Adipose tissue (tissue), 3 donors: ENCODE results near the gene JAML. TPM values are rescaled to one million over a fixed set of nuclear protein-coding genes. Genes with fewer than 3 reads are reported as not detected.
"Not testable (repeated sequence)": the region's sequence is repeated elsewhere in the genome, so short reads cannot be mapped to it uniquely, and the experiment has no call there.

Experiments used
- H3K27ac ChIP-seq: one replicate; pipeline ENCODE4 v1.5.1; 2013; ENCODE audit warnings: low read depth, low read length
- WGBS, 3 donors: extraction: QIAGEN DNeasy Blood & Tissue Kit; methylation state at CpG; one replicate each; pipeline ENCODE4 v1.1.7; 2013; 5-methylcytosine and 5-hydroxymethylcytosine counted together
- polyA plus RNA-seq, 3 donors: library from polyadenylated mRNA; stranded (reverse); fragments of 200-250 nt; gene quantifications; one replicate each; pipeline ENCODE4 v1.2.3, GENCODE V29; 2013
- donor health status: healthy with polysubstance abuse.
- donor health status: Bipolar disorder and iron deficiency.
- donor health status: healthy.

JAML gene
- polyA plus RNA-seq, 3 donors, result 0.87 to 14.6 (median 9.2) TPM

GRCh38 chr11:118205606-118206378 is 19.0 kb downstream of the JAML start:
- no peak overlapping the region for H3K27ac ChIP-seq

GRCh38 chr11:118202599-118203422 is 22.0 kb downstream of the JAML start:
- 74 to 78% (median 77%) methylated on average over 7 of the region's 7 CpGs for WGBS, 3 donors
- no peak overlapping the region for H3K27ac ChIP-seq

More at GRCh38 chr11:118205606-118206378, 19.0 kb downstream of the JAML start:
- 87 to 91% (median 90%) methylated on average over 9 of the region's 9 CpGs for WGBS, 3 donors

- 72 to 87% (median 76%) methylated on average over 2 of the region's 2 CpGs for WGBS, 3 donors
- no peak overlapping the region for H3K27ac ChIP-seq
Observed at GRCh38 chr11:118201966-118202365, 22.8 kb downstream of the JAML start.

- 84 to 89% (median 88%) methylated on average over 9 of the region's 9 CpGs for WGBS, 3 donors
- no peak overlapping the region for H3K27ac ChIP-seq
Observed at GRCh38 chr11:118200901-118201680, 23.7 kb downstream of the JAML start.

GRCh38 chr11:118200497-118200896 is 24.3 kb downstream of the JAML start:
- H3K27ac ChIP-seq, result no peak overlapping the region
- WGBS, 3 donors, result 90 to 96% (median 92%) methylated on average over 5 of the region's 5 CpGs

GRCh38 chr11:118199135-118199534 is 25.7 kb downstream of the JAML start:
- WGBS, 3 donors, result 66 to 84% (median 71%) methylated on average over 6 of the region's 6 CpGs
- H3K27ac ChIP-seq, result no peak overlapping the region

GRCh38 chr11:118198370-118198769 is 26.4 kb downstream of the JAML start:
- 0% methylated on average over 9 of the region's 9 CpGs for WGBS, 3 donors
- H3K27ac ChIP-seq, result no peak overlapping the region

GRCh38 chr11:118194835-118195627 is 29.8 kb downstream of the JAML start:
- 26 to 59% (median 49%) methylated on average over 10 of the region's 10 CpGs for WGBS, 3 donors
- no peak overlapping the region for H3K27ac ChIP-seq

- no peak overlapping the region for H3K27ac ChIP-seq
- 46 to 86% (median 80%) methylated on average over 6 of the region's 6 CpGs for WGBS, 3 donors
Observed at GRCh38 chr11:118193910-118194566, 30.8 kb downstream of the JAML start.

GRCh38 chr11:118192817-118193216 is 32.0 kb downstream of the JAML start:
- WGBS, 3 donors, result 86 to 93% (median 91%) methylated on average over 5 of the region's 5 CpGs
- not testable (repeated sequence) for H3K27ac ChIP-seq

- not testable (repeated sequence) for H3K27ac ChIP-seq
- 50 to 99% (median 64%) methylated on average over 2 of the region's 2 CpGs for WGBS, 3 donors
Observed at GRCh38 chr11:118190942-118191506, 33.8 kb downstream of the JAML start.

GRCh38 chr11:118186346-118187107 is 38.3 kb downstream of the JAML start:
- no peak overlapping the region for H3K27ac ChIP-seq
- 29 to 59% (median 58%) methylated on average over 6 of the region's 6 CpGs for WGBS, 3 donors

GRCh38 chr11:118184784-118185579 is 39.8 kb downstream of the JAML start:
- no peak overlapping the region for H3K27ac ChIP-seq
- WGBS, 3 donors, result 66 to 92% (median 78%) methylated on average over 12 of the region's 12 CpGs

- H3K27ac ChIP-seq, result not testable (repeated sequence)
- WGBS, 3 donors, result 68 to 94% (median 91%) methylated on average over 5 of the region's 5 CpGs
Observed at GRCh38 chr11:118183691-118184090, 41.1 kb downstream of the JAML start.

GRCh38 chr11:118180300-118180703 is 44.5 kb downstream of the JAML start:
- H3K27ac ChIP-seq, result no peak overlapping the region
- WGBS, 3 donors, result 19 to 64% (median 23%) methylated on average over 11 of the region's 11 CpGs

- WGBS, 3 donors, result 79 to 92% (median 91%) methylated on average over 4 of the region's 4 CpGs
- H3K27ac ChIP-seq, result no peak overlapping the region
Observed at GRCh38 chr11:118176778-118177134, 48.1 kb downstream of the JAML start.
